Endothelial cell of umbilical vein (primary cell): ENCODE data around the gene HEXA. TPM values are rescaled to one million over a fixed set of nuclear protein-coding genes. Genes with fewer than 3 reads are reported as not detected.
A peak's percentile ranks its signal among the peaks of the same experiment; 100 is the strongest.

Source experiments
- BruUV-seq: library from RNA; stranded (reverse); fragments of 400-500 nt; replicated peaks from 2 replicates; lab custom pipeline; 2021; lab: Mats Ljungman, UMichigan
- CTCF ChIA-PET: fragments of 300-600, 350-600 bp; sonication (Branson Sonifier 250); formaldehyde crosslinking; loops from one replicate; lab custom pipeline; 2021; ENCODE audit warnings: antibody characterized with exemption, inconsistent platforms; lab: Charles Lee
- POLR2A ChIA-PET: fragments of 300-600, 350-600 bp; sonication (Branson Sonifier 250); formaldehyde crosslinking; loops from one replicate; lab custom pipeline; 2021; ENCODE audit warnings: antibody characterized with exemption, inconsistent platforms; lab: Charles Lee
- DNase-seq: peaks from one replicate; pipeline ENCODE4 v3.0.0-alpha.2; 2011; ENCODE audit warnings: low read depth, low spot score
- FAIRE-seq: peaks from 2 replicates; lab custom pipeline; 2011; peaks lifted over from hg19 to GRCh38; lab: Jason Lieb, UNC
- H2AFZ ChIP-seq: 2 replicates; pipeline ENCODE4 v1.6.0; 2012; ENCODE audit warnings: low read depth, low read length, control low read depth, inconsistent platforms
- H3K27ac ChIP-seq: 2 replicates; pipeline ENCODE4 v1.5.1; 2011; ENCODE audit warnings: low read depth, mild to moderate bottlenecking, control low read depth, low read length, moderate library complexity; ENCODE audit not compliant: insufficient read depth
- H3K27me3 ChIP-seq, 2 experiments: 2 replicates each; pipeline versions ENCODE4 v1.6.0 to v1.6.1; 2011; ENCODE audit warnings: low read length in 2 of 2, mixed read lengths in 1 of 2; ENCODE audit not compliant: control insufficient read depth in 2 of 2, insufficient read depth in 2 of 2
- H3K36me3 ChIP-seq, 2 experiments: 2 replicates in 1 of 2; 3 replicates in 1 of 2; pipeline ENCODE4 v1.5.1; 2011; ENCODE audit warnings: low read length in 2 of 2, mild to moderate bottlenecking in 1 of 2, moderate library complexity in 1 of 2; ENCODE audit not compliant: control insufficient read depth in 2 of 2, insufficient read depth in 2 of 2; ENCODE audit errors: extremely low read depth in 1 of 2
- H3K4me1 ChIP-seq: 3 replicates; pipeline ENCODE4 v1.5.1; 2011; ENCODE audit warnings: mild to moderate bottlenecking, low read length; ENCODE audit not compliant: control insufficient read depth, insufficient read depth; ENCODE audit errors: extremely low read depth
- H3K4me2 ChIP-seq: 2 replicates; pipeline ENCODE4 v1.6.1; 2011; ENCODE audit warnings: low read length, control low read depth, mixed read lengths; ENCODE audit not compliant: insufficient read depth
- H3K4me3 ChIP-seq, 3 experiments: fragments of 200-600 bp in 1 of 3; sonication (generic), shearing (Covaris generic) in 1 of 3; replicated peaks in 1 of 3; 2 replicates each; pipeline ENCODE4 v1.5.1; 2011 to 2016; ENCODE audit warnings: control low read depth in 3 of 3, low read length in 3 of 3, mild to moderate bottlenecking in 2 of 3, inconsistent platforms in 1 of 3, low read depth in 1 of 3, moderate library complexity in 1 of 3; ENCODE audit not compliant: insufficient read depth in 1 of 3
- H3K79me2 ChIP-seq: 2 replicates; pipeline ENCODE4 v1.6.0; 2012; ENCODE audit warnings: low read length, inconsistent platforms; ENCODE audit not compliant: control insufficient read depth, insufficient read depth
- H3K9ac ChIP-seq: replicated peaks from 2 replicates; pipeline ENCODE3; 2011; ENCODE audit warnings: low read length, control low read depth; ENCODE audit not compliant: insufficient read depth; ENCODE audit errors: extremely low read depth
- H3K9me1 ChIP-seq: replicated peaks from 3 replicates; pipeline ENCODE4 v1.6.0; 2011; ENCODE audit warnings: mild to moderate bottlenecking, low read length; ENCODE audit not compliant: control insufficient read depth, insufficient read depth; ENCODE audit errors: extremely low read depth
- H3K9me3 ChIP-seq: replicated peaks from 2 replicates; pipeline ENCODE4 v1.5.1; 2012; ENCODE audit warnings: low read length, inconsistent platforms; ENCODE audit not compliant: control insufficient read depth, insufficient read depth
- H4K20me1 ChIP-seq: replicated peaks from 2 replicates; pipeline ENCODE3; 2011; ENCODE audit warnings: mild to moderate bottlenecking, low read length; ENCODE audit not compliant: control insufficient read depth, insufficient read depth; ENCODE audit errors: extremely low read depth
- CTCF ChIP-seq, 2 donors: IDR thresholded peaks; 1 replicate in 1 of 2; 2 replicates in 1 of 2; pipeline ENCODE4 v1.5.1; 2011; ENCODE audit warnings: low read length in 2 of 2, mild to moderate bottlenecking in 2 of 2, moderate library complexity in 2 of 2, control low read depth in 1 of 2, inconsistent platforms in 1 of 2, low read depth in 1 of 2; ENCODE audit not compliant: insufficient read depth in 1 of 2; ENCODE audit errors: extremely low read depth in 1 of 2
- EZH2 ChIP-seq: IDR thresholded peaks from 2 replicates; pipeline ENCODE4 v1.6.1; 2012; ENCODE audit warnings: borderline replicate concordance, low read depth, mild to moderate bottlenecking, moderate library complexity, low read length, inconsistent platforms; ENCODE audit not compliant: severe bottlenecking
- FOS ChIP-seq: IDR thresholded peaks from 2 replicates; pipeline ENCODE4 v1.6.1; 2011; ENCODE audit warnings: mild to moderate bottlenecking, low read length, moderate library complexity, borderline replicate concordance; ENCODE audit not compliant: insufficient read depth
- GATA2 ChIP-seq: IDR thresholded peaks from 2 replicates; pipeline ENCODE4 v1.7.0; 2011; ENCODE audit warnings: low read depth, mild to moderate bottlenecking, moderate library complexity, mixed read lengths, low read length; ENCODE audit not compliant: insufficient read length, insufficient read depth
- JUN ChIP-seq: IDR thresholded peaks from 2 replicates; pipeline ENCODE4 v1.6.1; 2011; ENCODE audit warnings: borderline replicate concordance, low read depth; ENCODE audit not compliant: insufficient read length, insufficient read depth
- MAX ChIP-seq: IDR thresholded peaks from 2 replicates; pipeline ENCODE4 v1.6.1; 2011; ENCODE audit not compliant: insufficient read depth, insufficient read length
- MYC ChIP-seq: IDR thresholded peaks from one replicate; pipeline ENCODE4 v1.6.1; 2011; ENCODE audit warnings: mild to moderate bottlenecking, low read depth, low read length
- POLR2A ChIP-seq: IDR thresholded peaks from 2 replicates; pipeline ENCODE4 v1.6.1; 2012; ENCODE audit warnings: low read depth, mild to moderate bottlenecking, control low read depth, low read length
- POLR2AphosphoS5 ChIP-seq: IDR thresholded peaks from 2 replicates; pipeline ENCODE4 v1.6.1; 2012; ENCODE audit warnings: low read depth, mild to moderate bottlenecking, control low read depth, low read length, moderate library complexity; ENCODE audit not compliant: insufficient read depth
- dilution Hi-C: fragments of 300-500 bp; cut with MboI; formaldehyde crosslinking; loops from one replicate; pipeline ENCODE4 v1.15.0; 2019; ENCODE audit warnings: low sequenced_read_pairs; ENCODE audit not compliant: extremely low pct_ligation_motif_present
- intact Hi-C: fragments of 100-400 bp; cut with micrococcal nuclease; formaldehyde crosslinking; loops from one replicate; pipeline ENCODE4 v1.10.0; 2022
- polyA plus RNA-seq, 4 experiments: library from polyadenylated mRNA; depleted of rRNA in 3 of 4; stranded (reverse) in 3 of 4; unstranded in 1 of 4; fragments of >200 nt; gene quantifications; 2 replicates each; pipeline versions ENCODE4 v1.2.1 to v1.2.3, GENCODE V29; 2011 to 2012; ENCODE audit warnings: missing spikeins in 1 of 4
- total RNA-seq: library from RNA; stranded (reverse); gene quantifications from 2 replicates; pipeline ENCODE4 v1.2.3, GENCODE V29; 2021

HEXA gene
- total and polyA plus RNA-seq, 2 donors (not counting 3 experiments of a cell fraction or from before 2014, with no cell fraction given) = 108 to 212 TPM

- no peaks in the 10 kb centered on the region for H3K9me3 ChIP-seq
- no peak overlapping the region for H3K4me2 ChIP-seq
- H2AFZ ChIP-seq = no peak overlapping the region
- no peaks in the 10 kb centered on the region for H3K9me1 ChIP-seq
- H3K27me3 ChIP-seq = peaks cover 12 to 15% of the 10 kb centered on the region in 2 experiments
- no peaks in the 10 kb centered on the region for H4K20me1 ChIP-seq
- no peaks in the 10 kb centered on the region for H3K79me2 ChIP-seq
- FAIRE-seq = peak; percentile 70
- BruUV-seq = no TSS peak
- dilution Hi-C loops (no loop called here), intact Hi-C loops (no loop called here)
- POLR2A ChIA-PET = no interaction called here
- H3K9ac ChIP-seq = no peak overlapping the region
- no peak for TF ChIP-seq MAX
- TF ChIP-seq POLR2A = no peak
- no peak for TF ChIP-seq CTCF (IDR thresholded peaks at IDR 0.05; ENCODE audit: extremely low read depth in 1 of 2, insufficient read depth in 1 of 2, low read depth in 1 of 2, low read length in 2 of 2)
- TF ChIP-seq JUN = no peak
- no peak for TF ChIP-seq FOS
- TF ChIP-seq POLR2AphosphoS5 = no peak
- no peak for TF ChIP-seq MYC
- no peak for TF ChIP-seq EZH2
- no peak for TF ChIP-seq GATA2
- H3K36me3 ChIP-seq = no peaks in the 10 kb centered on the region
- H3K27ac ChIP-seq = no peak overlapping the region
- no peaks in the 10 kb centered on the region for H3K4me1 ChIP-seq
- H3K4me3 ChIP-seq = no peak overlapping the region
- CTCF ChIA-PET = interaction anchor here (1.4 to 1.9 kb wide), 4 partner anchors 11 to 196 kb away, joined by 4 to 6 read pairs (median 5); no protein-coding TSS in a partner anchor
- peak; percentile 70 for DNase-seq
These were observed 28.5 kb upstream of the HEXA start for GRCh38 chr15:72404356-72404755.
